GM12892 (cell line): ENCODE measurements around the gene BANP.

ENCODE experiments used
- POLR2A ChIP-seq: IDR thresholded peaks from 2 replicates; pipeline ENCODE4 v1.6.1; 2011; ENCODE audit warnings: low read depth, low read length, control low read depth
- POLR2AphosphoS5 ChIP-seq: IDR thresholded peaks from 2 replicates; pipeline ENCODE4 v1.6.1; 2011; ENCODE audit warnings: low read depth, low read length, control low read depth
- TAF1 ChIP-seq: IDR thresholded peaks from 2 replicates; pipeline ENCODE4 v1.6.1; 2011; ENCODE audit warnings: low read depth, mild to moderate bottlenecking, control low read depth, low read length, borderline replicate concordance

DNA sequence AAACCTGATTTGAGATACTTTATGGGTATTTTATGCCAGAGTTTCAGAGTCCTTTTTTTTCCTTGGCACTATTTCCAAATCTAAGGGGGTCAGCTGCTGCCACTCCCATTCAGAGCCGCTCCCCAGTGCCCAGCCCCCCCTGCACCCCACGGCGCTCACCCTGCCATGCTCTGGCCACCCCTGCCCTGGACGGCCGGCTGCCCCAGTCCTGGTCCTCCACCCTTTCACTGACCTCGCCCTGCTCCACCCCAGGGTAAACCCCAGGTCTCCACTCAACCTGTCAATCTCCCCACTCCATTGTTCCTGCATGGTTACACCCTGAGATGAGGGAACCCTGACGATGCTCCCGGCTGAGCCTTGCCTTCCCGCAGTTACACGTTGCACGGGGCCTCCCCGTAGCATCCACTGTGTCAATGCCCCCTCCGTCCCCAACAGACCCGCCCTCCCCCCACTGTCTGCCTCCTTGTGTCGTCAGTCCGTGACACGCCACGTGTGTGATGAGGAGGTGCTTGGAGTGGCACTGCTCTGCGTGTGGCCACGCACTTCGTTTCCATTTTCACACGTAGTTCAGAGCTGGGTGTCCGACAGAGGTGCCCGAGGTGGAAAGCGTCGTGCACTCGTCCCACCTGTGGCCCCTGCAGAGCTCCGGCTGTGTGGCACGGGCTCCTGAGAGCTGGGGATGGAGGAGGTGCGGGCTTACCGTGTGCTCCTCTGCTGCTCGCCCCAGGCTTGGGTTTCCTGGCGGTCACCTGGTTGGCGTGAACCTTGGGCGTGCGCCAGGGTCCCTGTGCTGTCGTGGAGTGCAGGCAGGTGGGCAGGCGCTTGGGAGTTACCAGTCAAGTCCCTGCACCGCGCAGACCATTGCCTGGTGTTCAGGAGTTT is 116.5 kb downstream of the BANP start:
- TF ChIP-seq POLR2A (no peak), POLR2AphosphoS5 (no peak), TAF1 (no peak)
